Measurements from ENCODE around the gene RIMS3.

The RIMS3 gene

DNA sequence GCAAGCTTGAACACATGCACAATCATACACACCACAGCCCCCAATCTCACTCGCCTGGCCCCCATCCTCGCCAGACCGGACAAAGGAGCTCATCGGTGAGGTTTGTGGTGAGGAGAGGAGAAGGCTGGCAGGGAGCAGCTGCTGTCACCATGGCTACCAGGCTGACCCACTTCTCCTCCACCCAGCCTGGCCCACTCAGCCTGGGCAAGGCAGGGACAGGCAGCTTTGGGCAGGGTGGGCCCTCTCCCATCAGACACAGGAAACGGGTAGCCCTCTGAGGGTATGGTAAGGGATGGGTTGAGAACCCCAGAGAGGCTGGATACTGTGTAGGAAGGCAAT lies 15.9 kb downstream of the RIMS3 start:
- DNase-seq (ENCODE audit: low read depth): no peak
- H3K4me3 ChIP-seq (ENCODE audit: low read depth, low read length): no peak overlapping the region
- TF ChIP-seq, protein P1, sequence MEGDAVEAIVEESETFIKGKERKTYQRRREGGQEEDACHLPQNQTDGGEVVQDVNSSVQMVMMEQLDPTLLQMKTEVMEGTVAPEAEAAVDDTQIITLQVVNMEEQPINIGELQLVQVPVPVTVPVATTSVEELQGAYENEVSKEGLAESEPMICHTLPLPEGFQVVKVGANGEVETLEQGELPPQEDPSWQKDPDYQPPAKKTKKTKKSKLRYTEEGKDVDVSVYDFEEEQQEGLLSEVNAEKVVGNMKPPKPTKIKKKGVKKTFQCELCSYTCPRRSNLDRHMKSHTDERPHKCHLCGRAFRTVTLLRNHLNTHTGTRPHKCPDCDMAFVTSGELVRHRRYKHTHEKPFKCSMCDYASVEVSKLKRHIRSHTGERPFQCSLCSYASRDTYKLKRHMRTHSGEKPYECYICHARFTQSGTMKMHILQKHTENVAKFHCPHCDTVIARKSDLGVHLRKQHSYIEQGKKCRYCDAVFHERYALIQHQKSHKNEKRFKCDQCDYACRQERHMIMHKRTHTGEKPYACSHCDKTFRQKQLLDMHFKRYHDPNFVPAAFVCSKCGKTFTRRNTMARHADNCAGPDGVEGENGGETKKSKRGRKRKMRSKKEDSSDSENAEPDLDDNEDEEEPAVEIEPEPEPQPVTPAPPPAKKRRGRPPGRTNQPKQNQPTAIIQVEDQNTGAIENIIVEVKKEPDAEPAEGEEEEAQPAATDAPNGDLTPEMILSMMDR (IDR thresholded peaks at IDR 0.05; ENCODE audit: low read depth, low read length): no peak
- TF ChIP-seq, protein P2, sequence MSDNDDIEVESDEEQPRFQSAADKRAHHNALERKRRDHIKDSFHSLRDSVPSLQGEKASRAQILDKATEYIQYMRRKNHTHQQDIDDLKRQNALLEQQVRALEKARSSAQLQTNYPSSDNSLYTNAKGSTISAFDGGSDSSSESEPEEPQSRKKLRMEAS (IDR thresholded peaks at IDR 0.05; ENCODE audit: low read depth, low read length): no peak
- TF ChIP-seq MYC (IDR thresholded peaks at IDR 0.05; ENCODE audit: low read depth, low read length) (no peak), POLR2A (IDR thresholded peaks at IDR 0.05; ENCODE audit: extremely low read depth, insufficient read length) (no peak)

- no peak overlapping the region for H3K4me3 ChIP-seq (ENCODE audit: low read depth, low read length)
- no peak for DNase-seq (ENCODE audit: low read depth)
- TF ChIP-seq, protein P2 (IDR thresholded peaks at IDR 0.05; ENCODE audit: low read depth, low read length): no peak
- TF ChIP-seq, protein P1 (IDR thresholded peaks at IDR 0.05; ENCODE audit: low read depth, low read length): no peak
- no peak for TF ChIP-seq MYC (IDR thresholded peaks at IDR 0.05; ENCODE audit: low read depth, low read length)
- TF ChIP-seq POLR2A (IDR thresholded peaks at IDR 0.05; ENCODE audit: extremely low read depth, insufficient read length): no peak
Measured at GRCh38 chr1:40648928-40649591, 16.4 kb downstream of the RIMS3 start.

GRCh38 chr1:40648200-40648599 lies 17.3 kb downstream of the RIMS3 start:
- H3K4me3 ChIP-seq (ENCODE audit: low read depth, low read length): no peak overlapping the region
- DNase-seq (ENCODE audit: low read depth): no peak
- TF ChIP-seq, protein P1 (IDR thresholded peaks at IDR 0.05; ENCODE audit: low read depth, low read length): no peak
- TF ChIP-seq MYC (IDR thresholded peaks at IDR 0.05; ENCODE audit: low read depth, low read length): no peak
- TF ChIP-seq POLR2A (IDR thresholded peaks at IDR 0.05; ENCODE audit: extremely low read depth, insufficient read length): no peak
- TF ChIP-seq, protein P2 (IDR thresholded peaks at IDR 0.05; ENCODE audit: low read depth, low read length): no peak

GRCh38 chr1:40646315-40646714 lies 19.2 kb downstream of the RIMS3 start:
- TF ChIP-seq, protein P1 (IDR thresholded peaks at IDR 0.05; ENCODE audit: low read depth, low read length): no peak
- TF ChIP-seq POLR2A (IDR thresholded peaks at IDR 0.05; ENCODE audit: extremely low read depth, insufficient read length) (no peak), MYC (IDR thresholded peaks at IDR 0.05; ENCODE audit: low read depth, low read length) (no peak)
- TF ChIP-seq, protein P2 (IDR thresholded peaks at IDR 0.05; ENCODE audit: low read depth, low read length): no peak
- DNase-seq (ENCODE audit: low read depth): no peak
- no peak overlapping the region for H3K4me3 ChIP-seq (ENCODE audit: low read depth, low read length)

DNA sequence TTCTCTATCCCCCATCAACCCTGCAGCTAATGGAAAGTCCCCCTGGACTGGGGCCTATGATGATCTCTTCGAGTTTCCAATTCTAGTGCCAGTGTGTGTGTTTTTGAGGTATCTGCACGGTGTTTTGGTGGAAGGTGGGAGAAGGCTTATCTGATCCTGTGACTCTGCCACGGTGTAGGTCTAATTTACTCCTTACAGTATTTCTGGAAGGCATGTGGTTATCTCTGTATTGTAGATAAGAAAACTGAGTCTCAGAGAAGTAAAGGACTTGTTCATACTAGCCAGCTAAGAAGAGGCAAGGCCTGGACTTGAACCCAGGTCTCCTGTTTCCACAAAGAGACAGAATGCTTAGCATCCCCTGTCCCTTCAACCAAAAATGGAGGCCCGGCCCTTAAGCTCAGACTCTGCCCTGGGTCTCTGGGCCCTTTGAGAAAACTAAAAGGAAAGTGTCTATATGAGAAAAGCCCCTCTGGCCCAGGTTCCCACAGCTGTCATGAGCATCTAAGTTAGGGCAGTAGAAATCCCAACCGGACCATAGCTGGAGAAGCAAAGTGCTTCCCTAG lies 20.3 kb downstream of the RIMS3 start:
- H3K4me3 ChIP-seq (ENCODE audit: low read depth, low read length): no peak overlapping the region
- no peak for TF ChIP-seq MYC (IDR thresholded peaks at IDR 0.05; ENCODE audit: low read depth, low read length)
- no peak for TF ChIP-seq POLR2A (IDR thresholded peaks at IDR 0.05; ENCODE audit: extremely low read depth, insufficient read length)
- TF ChIP-seq, protein P1 (IDR thresholded peaks at IDR 0.05; ENCODE audit: low read depth, low read length): no peak
- no peak for DNase-seq (ENCODE audit: low read depth)

Data from NB4 (cell line).